NT2/D1 (cell line): ENCODE results near the gene NEGR1.

Experiments used
- SUZ12 ChIP-seq: IDR thresholded peaks from 2 replicates; pipeline ENCODE4 v1.6.1; 2011; ENCODE audit not compliant: insufficient read length, insufficient read depth; ENCODE audit errors: extremely low read depth
- YY1 ChIP-seq: IDR thresholded peaks from 2 replicates; pipeline ENCODE4 v1.6.1; 2011; ENCODE audit not compliant: insufficient read length, insufficient read depth
- ZNF274 ChIP-seq: IDR thresholded peaks from 2 replicates; pipeline ENCODE4 v1.6.1; 2011; ENCODE audit warnings: mild to moderate bottlenecking, low read depth, low read length

DNA sequence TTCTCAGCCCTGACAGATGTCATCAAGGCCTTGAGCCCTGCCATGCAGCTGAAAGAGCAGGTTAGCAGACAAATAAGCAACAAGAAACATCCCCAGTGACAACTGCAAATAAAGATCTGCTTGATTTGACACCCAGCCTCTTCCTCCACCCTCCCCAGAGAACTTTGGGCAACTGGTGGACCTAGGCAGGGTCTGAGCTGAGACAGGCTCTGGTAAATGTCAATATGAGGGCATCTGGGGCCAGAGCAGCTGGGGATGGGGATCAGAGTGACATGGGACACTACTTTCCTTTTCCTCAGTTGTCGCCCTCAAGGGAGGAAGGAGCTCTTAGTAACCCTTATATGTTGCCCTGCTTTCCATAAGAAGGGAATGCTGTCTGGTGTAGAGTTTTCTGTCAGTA, 544.1 kb downstream of the NEGR1 start:
- TF ChIP-seq YY1 (no peak), SUZ12 (no peak), ZNF274 (no peak)
